GM21360 (cell line): ENCODE results near the gene ADGRL2.
"Not testable (repeated sequence)": the region's sequence is repeated elsewhere in the genome, so short reads cannot be mapped to it uniquely, and the experiment has no call there.

Experiments used
- ATAC-seq: cut with Tn5 transposase; IDR thresholded peaks from one replicate; pipeline ENCODE4 v1.9.1; 2021; ENCODE audit warnings: mild to moderate bottlenecking, moderate library complexity; ENCODE audit not compliant: unreplicated experiment

Gene ADGRL2

GRCh38 chr1:81846630-81847029, 45.9 kb downstream of the ADGRL2 start:
- ATAC-seq, result no peak

- ATAC-seq, result no peak
These were observed 46.3 kb downstream of the ADGRL2 start for GRCh38 chr1:81847063-81847462.

- ATAC-seq, result no peak
These were observed 48.3 kb downstream of the ADGRL2 start for GRCh38 chr1:81848880-81849682.

- no peak for ATAC-seq
These were observed 49.3 kb downstream of the ADGRL2 start for GRCh38 chr1:81850031-81850430.

GRCh38 chr1:81850495-81850894, 49.8 kb downstream of the ADGRL2 start:
- ATAC-seq, result no peak

GRCh38 chr1:81851217-81851616, 50.5 kb downstream of the ADGRL2 start:
- ATAC-seq, result no peak

- no peak for ATAC-seq
These were observed 52.2 kb downstream of the ADGRL2 start for GRCh38 chr1:81852961-81853360.

GRCh38 chr1:81867235-81867634, 66.5 kb downstream of the ADGRL2 start:
- no peak for ATAC-seq

GRCh38 chr1:81869307-81869706, 68.6 kb downstream of the ADGRL2 start:
- no peak for ATAC-seq

GRCh38 chr1:81871091-81871490, 70.4 kb downstream of the ADGRL2 start:
- not testable (repeated sequence) for ATAC-seq

- no peak for ATAC-seq
These were observed 73.2 kb downstream of the ADGRL2 start for GRCh38 chr1:81873946-81874345.

- ATAC-seq, result no peak
These were observed 73.7 kb downstream of the ADGRL2 start for GRCh38 chr1:81874461-81874860.

- ATAC-seq, result no peak
These were observed 74.2 kb downstream of the ADGRL2 start for GRCh38 chr1:81874940-81875339.

- ATAC-seq, result no peak
These were observed 76.4 kb downstream of the ADGRL2 start for GRCh38 chr1:81876901-81877733.

GRCh38 chr1:81877940-81878339, 77.2 kb downstream of the ADGRL2 start:
- ATAC-seq, result no peak

GRCh38 chr1:81878538-81878937, 77.8 kb downstream of the ADGRL2 start:
- ATAC-seq, result no peak

GRCh38 chr1:81880781-81881180, 80.0 kb downstream of the ADGRL2 start:
- ATAC-seq, result no peak

GRCh38 chr1:81885291-81885690, 84.6 kb downstream of the ADGRL2 start:
- no peak for ATAC-seq

GRCh38 chr1:81886292-81886691, 85.6 kb downstream of the ADGRL2 start:
- not testable (repeated sequence) for ATAC-seq

GRCh38 chr1:81887421-81888144, 86.8 kb downstream of the ADGRL2 start:
- ATAC-seq, result no peak

GRCh38 chr1:81889166-81889565, 88.4 kb downstream of the ADGRL2 start:
- ATAC-seq, result no peak
